Activated T-cell treated with anti-CD3 and anti-CD28 coated beads for 4 hours (primary cell): Measurements from ENCODE around the gene ZNF761.
"Not testable (repeated sequence)": the region's sequence is repeated elsewhere in the genome, so short reads cannot be mapped to it uniquely, and the experiment has no call there.

ENCODE experiments used
- DNase-seq: peaks from one replicate; pipeline ENCODE4 v3.0.0-alpha.2; 2020

Gene ZNF761

GRCh38 chr19:53431399-53432087 lies at the start of gene ZNF761:
ZNF761 (plus strand) TSS chr19:53431984; CDS start chr19:53447269, 15,285 bp downstream.
- peak; percentile 98 for DNase-seq

- DNase-seq = no peak
Measured at GRCh38 chr19:53388168-53388567, 43.6 kb upstream of the ZNF761 start.

GRCh38 chr19:53388904-53389303 lies 42.9 kb upstream of the ZNF761 start:
- DNase-seq = no peak

- no peak for DNase-seq
Measured at GRCh38 chr19:53389571-53389970, 42.2 kb upstream of the ZNF761 start.

GRCh38 chr19:53389978-53390377 lies 41.8 kb upstream of the ZNF761 start:
- DNase-seq = no peak

GRCh38 chr19:53394522-53394973 lies 37.2 kb upstream of the ZNF761 start:
- no peak for DNase-seq

- peak; percentile 98 for DNase-seq
Measured at GRCh38 chr19:53394974-53395839, 36.6 kb upstream of the ZNF761 start, which contains the start of gene ZNF765. ZNF765 (plus strand) TSS chr19:53395149; CDS start chr19:53398016, 2,867 bp downstream.

GRCh38 chr19:53395840-53396524 lies 35.8 kb upstream of the ZNF761 start:
- DNase-seq = not testable (repeated sequence)

- no peak for DNase-seq
Measured at GRCh38 chr19:53396525-53396868, 35.3 kb upstream of the ZNF761 start.

- not testable (repeated sequence) for DNase-seq
Measured at GRCh38 chr19:53397918-53398317, 33.9 kb upstream of the ZNF761 start.

GRCh38 chr19:53409505-53410204 lies 22.1 kb upstream of the ZNF761 start:
- DNase-seq = no peak

- DNase-seq = not testable (repeated sequence)
Measured at GRCh38 chr19:53420520-53421315, 11.1 kb upstream of the ZNF761 start.

- no peak for DNase-seq
Measured at GRCh38 chr19:53422551-53422950, 9.2 kb upstream of the ZNF761 start.

- not testable (repeated sequence) for DNase-seq
Measured at GRCh38 chr19:53423074-53423473, 8.7 kb upstream of the ZNF761 start.

- DNase-seq = not testable (repeated sequence)
Measured at GRCh38 chr19:53423680-53424079, 8.1 kb upstream of the ZNF761 start.

- DNase-seq = peak; percentile 56
Measured at GRCh38 chr19:53424968-53425597, 6.7 kb upstream of the ZNF761 start.

- DNase-seq = no peak
Measured at GRCh38 chr19:53432088-53432661, 391 bp downstream of the ZNF761 start.

- not testable (repeated sequence) for DNase-seq
Measured at GRCh38 chr19:53443809-53444208, 12.0 kb downstream of the ZNF761 start.

GRCh38 chr19:53447196-53447595 lies 15.4 kb downstream of the ZNF761 start:
- DNase-seq = not testable (repeated sequence)

GRCh38 chr19:53455828-53456227 lies 24.0 kb downstream of the ZNF761 start:
- no peak for DNase-seq
